ENCODE data around the gene STEAP1B.
A peak's percentile ranks its signal among the peaks of the same experiment; 100 is the strongest.
"Not testable (repeated sequence)": the region's sequence is repeated elsewhere in the genome, so short reads cannot be mapped to it uniquely, and the experiment has no call there.

STEAP1B gene

GRCh38 chr7:22452960-22453558, 46.9 kb downstream of the STEAP1B start:
- Mint-ChIP-seq H3K27me3 (peaks cover 57% of the 10 kb centered on the region), H3K36me3 (ENCODE audit: low read depth) (no peaks in the 10 kb centered on the region)

GRCh38 chr7:22452142-22452959, 47.6 kb downstream of the STEAP1B start:
- Mint-ChIP-seq H3K27ac (no peak overlapping the region), H3K4me3 (no peak overlapping the region), H3K4me1 (ENCODE audit: low read depth) (peaks cover 10% of the 10 kb centered on the region), H3K27me3 (peaks cover 57% of the 10 kb centered on the region), H3K36me3 (ENCODE audit: low read depth) (no peaks in the 10 kb centered on the region), H3K9me3 (no peaks in the 10 kb centered on the region)
- peak; percentile 49 for DNase-seq

More at GRCh38 chr7:22452960-22453558, 46.9 kb downstream of the STEAP1B start:
- peaks cover 5% of the 10 kb centered on the region for H3K4me1 Mint-ChIP-seq (ENCODE audit: low read depth)
- DNase-seq = no peak
- no peaks in the 10 kb centered on the region for H3K9me3 Mint-ChIP-seq
- no peak overlapping the region for H3K4me3 Mint-ChIP-seq
- no peak overlapping the region for H3K27ac Mint-ChIP-seq

- Mint-ChIP-seq H3K4me1 (ENCODE audit: low read depth) (peaks cover 20% of the 10 kb centered on the region), H3K27me3 (peaks cover 50% of the 10 kb centered on the region)
- not testable (repeated sequence) for H3K27ac Mint-ChIP-seq; DNase-seq; H3K36me3 Mint-ChIP-seq (ENCODE audit: low read depth); H3K9me3 Mint-ChIP-seq; H3K4me3 Mint-ChIP-seq
Observed at GRCh38 chr7:22450013-22450412, 50.0 kb downstream of the STEAP1B start.

- Mint-ChIP-seq H3K27ac (no peak overlapping the region), H3K4me3 (no peak overlapping the region)
Observed at GRCh38 chr7:22447762-22448161, 52.2 kb downstream of the STEAP1B start.

GRCh38 chr7:22447008-22447407, 53.0 kb downstream of the STEAP1B start:
- H3K27me3 Mint-ChIP-seq = peaks cover 25% of the 10 kb centered on the region
- no peak overlapping the region for H3K4me3 Mint-ChIP-seq
- no peaks in the 10 kb centered on the region for H3K36me3 Mint-ChIP-seq (ENCODE audit: low read depth)
- no peak overlapping the region for H3K27ac Mint-ChIP-seq
- H3K4me1 Mint-ChIP-seq (ENCODE audit: low read depth) = peaks cover 20% of the 10 kb centered on the region
- no peak for DNase-seq
- no peaks in the 10 kb centered on the region for H3K9me3 Mint-ChIP-seq

More at GRCh38 chr7:22447762-22448161, 52.2 kb downstream of the STEAP1B start:
- Mint-ChIP-seq H3K9me3 (no peaks in the 10 kb centered on the region), H3K27me3 (peaks cover 33% of the 10 kb centered on the region), H3K36me3 (ENCODE audit: low read depth) (no peaks in the 10 kb centered on the region), H3K4me1 (ENCODE audit: low read depth) (peaks cover 23% of the 10 kb centered on the region)
- no peak for DNase-seq

- Mint-ChIP-seq H3K36me3 (ENCODE audit: low read depth) (no peaks in the 10 kb centered on the region), H3K4me3 (no peak overlapping the region), H3K27ac (no peak overlapping the region)
Observed at GRCh38 chr7:22445853-22446252, 54.1 kb downstream of the STEAP1B start.

GRCh38 chr7:22445140-22445743, 54.7 kb downstream of the STEAP1B start:
- peaks cover 20% of the 10 kb centered on the region for H3K4me1 Mint-ChIP-seq (ENCODE audit: low read depth)
- peaks cover 16% of the 10 kb centered on the region for H3K27me3 Mint-ChIP-seq
- no peak overlapping the region for H3K4me3 Mint-ChIP-seq
- DNase-seq = no peak
- no peaks in the 10 kb centered on the region for H3K9me3 Mint-ChIP-seq
- H3K27ac Mint-ChIP-seq = no peak overlapping the region
- H3K36me3 Mint-ChIP-seq (ENCODE audit: low read depth) = no peaks in the 10 kb centered on the region

More at GRCh38 chr7:22445853-22446252, 54.1 kb downstream of the STEAP1B start:
- Mint-ChIP-seq H3K27me3 (peaks cover 20% of the 10 kb centered on the region), H3K9me3 (no peaks in the 10 kb centered on the region), H3K4me1 (ENCODE audit: low read depth) (peaks cover 20% of the 10 kb centered on the region)
- DNase-seq = no peak

GRCh38 chr7:22444181-22444971, 55.6 kb downstream of the STEAP1B start:
- no peak overlapping the region for H3K4me3 Mint-ChIP-seq
- no peaks in the 10 kb centered on the region for H3K9me3 Mint-ChIP-seq
- H3K4me1 Mint-ChIP-seq (ENCODE audit: low read depth) = peaks cover 20% of the 10 kb centered on the region
- peaks cover 7% of the 10 kb centered on the region for H3K27me3 Mint-ChIP-seq
- H3K27ac Mint-ChIP-seq = no peak overlapping the region
- no peak for DNase-seq
- no peaks in the 10 kb centered on the region for H3K36me3 Mint-ChIP-seq (ENCODE audit: low read depth)

- Mint-ChIP-seq H3K27ac (no peak overlapping the region), H3K9me3 (no peaks in the 10 kb centered on the region), H3K4me1 (ENCODE audit: low read depth) (peaks cover 20% of the 10 kb centered on the region), H3K4me3 (no peak overlapping the region), H3K27me3 (peaks cover 5% of the 10 kb centered on the region), H3K36me3 (ENCODE audit: low read depth) (no peaks in the 10 kb centered on the region)
- no peak for DNase-seq
Observed at GRCh38 chr7:22443370-22444180, 56.4 kb downstream of the STEAP1B start.

- no peaks in the 10 kb centered on the region for H3K9me3 Mint-ChIP-seq
- peaks cover 5% of the 10 kb centered on the region for H3K27me3 Mint-ChIP-seq
- no peak overlapping the region for H3K4me3 Mint-ChIP-seq
- H3K36me3 Mint-ChIP-seq (ENCODE audit: low read depth) = no peaks in the 10 kb centered on the region
- H3K27ac Mint-ChIP-seq = no peak overlapping the region
- peaks cover 18% of the 10 kb centered on the region for H3K4me1 Mint-ChIP-seq (ENCODE audit: low read depth)
- no peak for DNase-seq
Observed at GRCh38 chr7:22442882-22443369, 57.1 kb downstream of the STEAP1B start.

- H3K27me3 Mint-ChIP-seq = peaks cover 5% of the 10 kb centered on the region
- H3K36me3 Mint-ChIP-seq (ENCODE audit: low read depth) = no peaks in the 10 kb centered on the region
- no peak overlapping the region for H3K27ac Mint-ChIP-seq
- DNase-seq = no peak
- peaks cover 14% of the 10 kb centered on the region for H3K4me1 Mint-ChIP-seq (ENCODE audit: low read depth)
- H3K4me3 Mint-ChIP-seq = no peak overlapping the region
- no peaks in the 10 kb centered on the region for H3K9me3 Mint-ChIP-seq
Observed at GRCh38 chr7:22442187-22442881, 57.7 kb downstream of the STEAP1B start.

- Mint-ChIP-seq H3K4me1 (ENCODE audit: low read depth) (peaks cover 14% of the 10 kb centered on the region), H3K4me3 (no peak overlapping the region), H3K36me3 (ENCODE audit: low read depth) (no peaks in the 10 kb centered on the region)
Observed at GRCh38 chr7:22441157-22441556, 58.8 kb downstream of the STEAP1B start.

GRCh38 chr7:22438994-22439393, 61.0 kb downstream of the STEAP1B start:
- Mint-ChIP-seq H3K9me3 (no peaks in the 10 kb centered on the region), H3K36me3 (ENCODE audit: low read depth) (no peaks in the 10 kb centered on the region), H3K4me1 (ENCODE audit: low read depth) (peaks cover 2% of the 10 kb centered on the region), H3K4me3 (no peak overlapping the region), H3K27me3 (peaks cover 5% of the 10 kb centered on the region), H3K27ac (no peak overlapping the region)
- DNase-seq = no peak

More at GRCh38 chr7:22441157-22441556, 58.8 kb downstream of the STEAP1B start:
- H3K27ac Mint-ChIP-seq = no peak overlapping the region
- no peak for DNase-seq
- H3K9me3 Mint-ChIP-seq = no peaks in the 10 kb centered on the region
- H3K27me3 Mint-ChIP-seq = peaks cover 5% of the 10 kb centered on the region

All from activated T-cell treated with anti-CD3 and anti-CD28 coated beads, Interleukin-2, amount 50 U/mL, for 24 hours (primary cell).